GOT3 (cell line): Measurements from ENCODE around the gene MET.
"Not testable (repeated sequence)": the region's sequence is repeated elsewhere in the genome, so short reads cannot be mapped to it uniquely, and the experiment has no call there.

Experiments
- DNase-seq: peaks from one replicate; lab custom pipeline; 2025; ENCODE audit warnings: mixed read lengths; lab: John Stamatoyannopoulos, UW

MET gene

DNA sequence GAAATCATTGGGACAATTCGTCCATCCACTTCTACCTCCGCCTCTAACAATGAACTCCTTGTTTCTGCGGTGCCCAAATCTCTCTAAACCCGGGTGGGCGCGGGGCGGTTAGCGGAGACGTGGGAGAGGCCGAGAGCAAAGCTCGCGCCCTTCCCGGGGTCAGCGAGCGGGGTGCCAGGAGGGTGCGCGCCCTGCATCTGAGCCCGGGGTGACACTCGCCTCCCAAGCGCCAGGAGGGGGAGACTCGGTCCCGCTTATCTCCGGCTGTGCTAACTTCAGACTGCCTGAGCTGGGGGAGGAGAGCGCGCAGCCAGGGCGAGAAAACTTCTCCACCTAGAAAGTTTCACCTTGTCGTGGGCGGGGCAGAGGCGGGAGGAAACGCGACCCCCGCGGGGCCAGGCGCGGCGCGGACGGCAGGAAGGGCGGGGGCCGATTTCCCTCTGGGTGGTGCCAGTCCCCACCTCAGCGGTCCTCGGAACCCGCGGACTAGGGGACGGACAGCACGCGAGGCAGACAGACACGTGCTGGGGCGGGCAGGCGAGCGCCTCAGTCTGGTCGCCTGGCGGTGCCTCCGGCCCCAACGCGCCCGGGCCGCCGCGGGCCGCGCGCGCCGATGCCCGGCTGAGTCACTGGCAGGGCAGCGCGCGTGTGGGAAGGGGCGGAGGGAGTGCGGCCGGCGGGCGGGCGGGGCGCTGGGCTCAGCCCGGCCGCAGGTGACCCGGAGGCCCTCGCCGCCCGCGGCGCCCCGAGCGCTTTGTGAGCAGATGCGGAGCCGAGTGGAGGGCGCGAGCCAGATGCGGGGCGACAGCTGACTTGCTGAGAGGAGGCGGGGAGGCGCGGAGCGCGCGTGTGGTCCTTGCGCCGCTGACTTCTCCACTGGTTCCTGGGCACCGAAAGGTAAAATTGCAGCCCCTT, at the start of gene MET:
MET (plus strand) TSS at position 516 of the 915 bp plus-strand sequence. CDS start 26,889 bp downstream, outside the sequence.
- DNase-seq = peak; percentile 66

DNA sequence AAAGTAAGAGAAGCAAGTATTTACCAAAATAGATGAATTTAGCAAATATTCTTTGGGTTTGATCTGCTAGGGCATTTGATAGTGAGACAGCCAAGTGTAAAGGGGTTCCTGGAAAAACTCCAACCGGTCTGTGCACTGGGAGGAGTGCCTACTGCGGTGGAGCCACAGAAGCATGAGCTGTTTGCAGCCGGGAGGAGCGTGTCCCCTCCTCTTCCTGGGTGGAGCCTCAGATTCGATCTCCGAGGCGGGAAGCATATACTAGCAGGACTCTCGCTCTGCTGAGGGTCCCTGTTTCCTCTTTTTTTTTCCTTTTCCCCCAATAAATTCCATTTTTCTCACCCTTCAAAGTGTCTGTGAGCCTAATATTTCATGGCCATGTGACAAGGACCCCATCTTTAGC, 45.1 kb upstream of the MET start:
- DNase-seq = no peak

DNA sequence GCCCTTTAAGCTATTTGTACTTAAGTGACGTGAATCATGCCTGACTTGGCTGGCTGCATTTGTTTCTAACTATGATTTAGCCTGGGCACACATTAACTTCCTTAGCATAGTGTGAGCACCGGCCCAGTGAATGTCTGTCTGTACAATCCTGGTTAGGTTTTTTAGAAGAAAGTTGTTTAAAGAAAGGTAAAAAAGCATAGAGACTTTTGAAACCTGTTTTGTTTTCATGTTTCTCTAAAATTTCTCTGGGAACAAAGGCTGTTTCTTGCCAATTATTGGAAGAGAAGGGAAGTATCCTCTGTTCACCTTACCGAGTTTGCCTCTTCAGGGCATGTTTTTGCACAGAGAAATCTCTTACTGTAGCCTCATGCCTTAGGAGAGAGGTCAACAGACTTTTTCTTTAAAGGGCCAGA, 42.9 kb upstream of the MET start:
- DNase-seq = no peak

DNA sequence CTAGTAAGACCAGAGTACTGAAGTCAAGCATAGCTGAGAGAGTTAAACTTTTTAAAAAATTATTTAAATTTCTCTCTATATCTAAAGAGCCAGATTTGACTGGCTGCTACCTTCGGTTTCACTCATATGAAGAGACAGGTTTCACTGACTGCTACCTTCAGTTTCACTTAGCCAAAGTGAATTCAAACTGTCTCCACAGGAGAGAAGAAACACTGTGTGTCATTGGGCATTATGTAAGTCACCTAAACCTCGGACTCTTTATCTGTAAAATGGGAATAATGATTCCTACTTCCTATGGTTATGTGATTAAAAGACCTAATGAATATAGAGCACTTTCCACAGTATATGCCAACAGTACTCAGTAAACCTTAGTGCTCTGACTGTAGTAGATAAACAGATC, 41.6 kb upstream of the MET start:
- DNase-seq = no peak

DNA sequence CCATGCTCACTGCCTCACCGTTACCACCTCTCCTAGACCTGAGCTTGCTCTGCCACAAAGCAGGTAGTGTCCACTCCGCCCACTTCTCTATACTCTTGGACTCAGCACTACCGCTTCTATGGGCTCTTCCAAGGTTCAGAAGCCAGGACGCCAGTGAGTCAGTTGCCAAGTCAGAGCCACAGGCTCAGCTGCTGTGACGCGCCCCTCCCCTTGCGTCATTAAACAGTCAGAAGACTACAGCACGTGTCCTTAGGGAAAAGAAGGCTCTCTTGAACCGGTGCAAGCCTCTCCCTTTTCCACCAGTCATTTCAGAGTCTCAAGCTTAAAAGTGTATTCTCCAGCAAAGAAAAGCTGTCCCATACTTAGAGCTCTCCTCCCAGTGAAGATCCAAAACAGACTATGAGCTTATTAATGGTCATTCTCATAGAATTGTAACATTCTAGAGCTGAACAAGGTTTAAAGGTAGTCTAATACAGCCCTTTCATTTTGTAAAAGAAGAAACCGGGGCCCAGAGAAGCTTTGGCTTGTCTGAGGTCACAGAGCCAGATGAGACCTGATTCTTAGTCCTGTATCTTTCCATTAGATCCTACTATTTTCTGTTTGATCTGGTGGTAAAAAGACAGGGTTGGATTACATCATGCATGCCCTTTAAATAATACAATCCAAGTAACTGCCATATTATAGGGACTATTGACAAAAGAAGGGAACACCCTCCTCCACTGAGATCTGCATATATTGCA, 40.9 kb upstream of the MET start:
- peak; percentile 52 for DNase-seq

DNA sequence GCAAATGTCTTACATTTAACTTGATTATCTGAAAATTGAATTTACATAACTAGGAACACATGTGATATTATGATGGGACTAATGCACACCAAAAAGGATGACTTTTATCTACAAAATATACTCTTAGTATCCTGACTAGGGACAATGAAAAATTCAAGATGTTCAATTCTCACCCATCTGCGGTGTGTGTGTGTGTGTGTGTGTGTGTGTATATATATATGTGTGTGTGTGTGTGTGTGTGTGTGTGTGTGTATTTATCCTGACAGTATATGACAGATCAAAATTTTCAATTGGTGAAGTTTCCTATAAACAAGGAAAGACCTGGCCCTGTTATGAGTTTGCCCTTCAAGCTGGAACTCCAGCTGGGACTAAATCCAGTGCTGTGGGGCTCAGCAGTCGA, 40.3 kb upstream of the MET start:
- no peak for DNase-seq

DNA sequence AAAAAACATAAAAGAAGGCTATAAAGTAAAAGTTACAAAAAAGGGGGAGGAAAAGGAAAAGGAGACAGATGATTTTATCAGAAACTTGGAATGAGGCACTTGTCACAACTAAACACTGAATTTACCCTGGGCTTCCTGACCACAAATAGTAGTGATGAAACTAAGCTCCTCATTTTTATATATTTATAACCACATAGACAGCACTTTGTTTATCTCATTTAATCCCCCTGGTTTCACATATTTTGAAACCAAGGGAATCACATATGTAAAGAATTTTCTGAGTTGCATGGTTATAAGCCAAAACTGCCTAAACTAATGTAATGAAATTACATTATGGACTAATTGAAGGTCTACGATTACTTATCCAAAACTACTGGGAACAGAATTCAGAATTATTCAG, 39.6 kb upstream of the MET start:
- DNase-seq = no peak

DNA sequence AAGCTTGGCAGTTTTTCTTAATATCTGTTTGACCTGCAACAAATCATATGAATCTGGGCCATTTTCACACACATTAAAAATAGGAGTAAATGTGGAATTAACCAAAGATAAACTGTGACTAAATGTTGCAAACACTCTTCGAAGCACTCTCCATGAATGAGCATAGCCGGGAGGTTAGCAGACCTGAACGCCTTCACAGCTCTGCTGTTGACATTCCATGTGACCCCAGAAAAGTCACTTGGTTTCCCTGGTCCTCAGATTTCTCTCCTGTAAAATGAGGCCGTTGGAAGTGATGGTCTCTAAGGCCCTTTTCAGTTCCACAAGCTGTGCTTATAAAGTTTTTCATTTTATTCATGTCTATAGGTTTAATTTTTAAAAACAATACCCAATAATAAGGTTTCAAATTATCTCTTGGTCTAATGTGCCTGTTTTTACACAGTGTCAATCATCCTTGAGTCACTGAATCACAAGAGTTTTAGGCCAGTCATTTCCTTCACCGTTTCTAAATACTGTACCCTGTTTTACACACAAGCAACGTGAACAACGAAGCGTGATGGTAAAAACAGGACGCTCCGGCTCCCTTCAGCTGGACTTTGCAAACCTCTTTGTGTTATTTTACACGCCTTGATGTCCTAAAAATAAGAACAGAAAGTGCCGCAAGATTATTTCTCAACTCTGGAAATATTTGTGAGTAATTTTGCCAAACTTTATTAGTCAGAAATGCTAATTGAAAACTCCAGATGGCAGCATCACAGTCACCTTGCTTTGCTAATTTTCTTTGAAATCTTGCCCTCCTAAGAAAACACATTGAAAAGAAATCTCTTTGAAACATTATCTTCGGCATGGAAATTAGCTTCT, 38.6 kb upstream of the MET start:
- no peak for DNase-seq

DNA sequence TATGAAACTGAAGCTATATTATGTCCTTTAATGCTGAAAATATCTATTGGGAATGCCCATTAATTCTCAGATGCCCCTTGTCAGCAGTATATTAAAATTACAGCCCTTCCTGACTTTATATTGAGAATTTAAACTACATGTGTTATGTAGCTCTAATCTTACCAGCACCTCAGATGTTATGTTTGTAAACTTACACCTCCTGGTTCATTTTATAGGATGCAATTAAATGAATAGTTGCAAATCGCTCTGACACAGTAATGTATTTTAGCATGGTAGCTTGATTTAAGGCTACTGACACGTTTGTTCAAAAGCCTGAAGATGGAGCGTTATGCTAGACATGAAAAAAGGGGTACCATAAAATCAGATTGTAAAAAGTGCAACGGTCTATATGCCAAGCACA, 35.0 kb upstream of the MET start:
- no peak for DNase-seq

DNA sequence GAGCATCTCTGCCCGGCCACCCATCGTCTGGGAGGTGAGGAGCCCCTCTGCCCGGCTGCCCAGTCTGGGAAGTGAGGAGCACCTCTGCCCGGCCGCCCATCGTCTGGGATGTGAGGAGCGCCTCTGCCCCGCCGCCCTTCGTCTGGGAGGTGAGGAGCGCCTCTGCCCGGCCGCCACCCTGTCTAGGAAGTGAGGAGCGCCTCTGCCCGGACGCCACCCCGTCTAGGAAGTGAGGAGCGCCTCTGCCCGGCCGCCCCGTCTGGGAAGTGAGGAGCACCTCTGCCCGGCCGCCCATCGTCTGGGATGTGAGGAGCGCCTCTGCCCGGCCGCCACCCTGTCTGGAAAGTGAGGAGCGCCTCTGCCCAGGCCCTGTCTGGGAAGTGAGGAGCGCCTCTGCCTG, 33.4 kb upstream of the MET start:
- DNase-seq = not testable (repeated sequence)

DNA sequence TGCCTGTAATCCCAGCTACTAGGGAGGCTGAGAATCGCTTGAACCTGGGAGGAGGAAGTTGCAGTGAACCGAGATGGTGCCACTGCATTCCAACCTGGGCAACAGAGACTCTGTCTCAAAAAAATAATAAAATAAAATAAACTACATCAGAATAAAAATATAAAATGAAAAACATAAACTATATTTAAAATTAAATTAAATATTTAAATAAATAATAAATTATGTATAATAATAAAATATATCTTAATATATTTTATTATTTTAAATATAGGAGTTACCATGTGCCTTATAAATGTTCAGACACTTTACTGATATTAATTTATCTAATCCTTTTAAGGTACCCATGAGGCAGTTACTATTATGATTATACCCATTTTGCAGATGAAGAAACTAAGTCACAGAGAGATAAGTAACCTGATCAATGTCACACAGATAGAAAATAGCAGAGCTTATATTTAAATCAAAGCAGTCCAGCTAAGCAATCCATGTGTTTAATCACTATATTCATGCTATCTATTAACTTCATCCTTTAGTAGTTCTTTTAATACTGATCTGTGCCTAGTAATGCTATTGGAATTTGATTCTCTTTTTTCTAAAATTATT, 30.3 kb upstream of the MET start:
- DNase-seq = no peak

DNA sequence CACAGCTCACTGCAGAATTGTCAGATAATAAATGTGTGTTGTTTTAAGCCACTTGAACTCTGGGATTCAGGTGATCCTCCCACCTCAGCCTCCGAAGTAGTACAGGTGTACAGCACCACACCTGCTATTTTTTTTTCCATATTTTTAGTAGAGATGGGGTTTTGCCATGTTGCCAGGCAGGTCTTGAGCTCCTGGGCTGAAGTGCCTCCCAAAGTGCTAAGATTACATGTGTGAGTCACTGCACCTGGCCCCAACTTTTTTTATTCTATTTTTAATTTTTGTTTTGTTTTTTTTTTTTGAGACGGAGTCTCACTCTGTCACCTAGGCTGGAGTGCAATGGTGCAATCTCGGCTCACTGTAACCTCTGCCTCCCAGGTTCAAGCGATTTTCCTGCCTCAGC, 28.8 kb upstream of the MET start:
- DNase-seq = not testable (repeated sequence)

DNA sequence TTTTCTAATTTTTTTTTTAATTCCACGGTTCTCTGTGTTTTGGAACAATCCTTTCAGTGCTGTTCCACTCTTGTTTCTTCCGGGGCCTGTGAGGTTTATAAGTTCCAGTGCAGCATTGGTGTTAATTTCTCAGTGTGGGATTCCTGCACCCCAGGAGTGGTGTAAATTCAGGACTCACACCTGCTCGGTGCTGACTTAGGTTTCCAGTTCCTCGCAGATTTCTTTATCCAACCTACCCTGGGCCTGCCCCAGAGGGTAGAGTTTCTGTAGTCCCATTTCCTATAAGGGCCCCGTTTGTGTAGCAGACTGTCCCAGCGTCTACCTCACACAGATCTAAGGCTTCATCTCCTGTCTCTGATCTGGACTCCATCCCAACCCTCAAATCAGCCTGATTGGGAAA, 27.4 kb upstream of the MET start:
- DNase-seq = no peak

DNA sequence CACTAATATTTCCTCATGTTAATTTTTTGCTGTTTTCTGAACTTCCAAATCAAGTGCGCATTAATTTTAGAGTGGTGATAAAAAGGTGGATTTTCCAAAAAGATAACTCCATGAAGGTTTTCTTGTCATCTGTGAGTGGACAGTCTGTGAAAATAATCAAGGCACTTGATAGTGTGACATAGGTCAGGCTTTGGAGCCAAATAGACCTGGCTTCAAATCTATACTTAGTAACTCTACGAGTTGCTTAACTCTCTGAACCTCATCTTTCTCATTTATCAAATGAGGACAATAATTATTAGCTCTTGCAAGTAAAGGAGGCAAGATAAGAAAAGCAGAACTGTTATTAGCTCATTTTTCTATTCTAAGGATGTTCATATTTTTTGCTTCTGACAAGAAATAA, 24.7 kb upstream of the MET start:
- no peak for DNase-seq

DNA sequence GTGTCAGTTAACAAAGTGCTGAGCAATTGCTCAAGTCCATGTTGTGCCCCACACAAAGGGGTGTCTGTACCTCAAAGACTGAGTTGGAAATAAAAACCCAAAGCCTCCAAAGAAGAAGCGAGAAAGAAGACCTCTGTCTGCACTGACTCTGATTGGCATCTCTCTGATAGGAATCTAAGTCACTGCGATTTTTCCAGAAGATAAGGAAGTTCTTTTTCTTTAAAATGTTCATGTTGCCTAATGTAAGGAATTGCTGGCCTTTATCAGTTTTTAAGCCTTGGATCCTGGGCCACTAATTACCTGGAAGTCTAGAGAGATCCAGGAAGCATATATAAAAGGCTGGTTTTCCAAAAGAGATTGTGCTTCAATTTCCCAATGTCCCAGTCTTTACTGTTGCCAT, 24.1 kb upstream of the MET start:
- DNase-seq = no peak

DNA sequence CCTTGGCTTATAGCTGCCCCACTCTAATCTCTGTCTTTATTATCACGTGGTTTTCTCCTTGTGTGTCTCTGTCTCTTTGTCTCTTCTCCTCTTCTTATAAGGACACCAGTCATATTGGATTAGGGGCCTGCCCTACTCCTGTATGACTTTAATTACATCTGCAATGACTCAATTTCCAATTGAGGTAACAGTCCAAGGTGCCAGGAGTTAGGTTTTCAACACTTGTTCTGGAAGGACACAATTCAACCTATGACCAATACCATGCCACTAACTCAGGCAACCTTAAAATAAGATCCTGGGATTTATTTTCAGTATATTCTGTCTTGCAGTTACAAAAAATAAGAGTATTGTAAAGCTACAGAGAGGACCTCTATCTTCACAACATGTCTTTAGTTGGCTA, 21.6 kb upstream of the MET start:
- no peak for DNase-seq

DNA sequence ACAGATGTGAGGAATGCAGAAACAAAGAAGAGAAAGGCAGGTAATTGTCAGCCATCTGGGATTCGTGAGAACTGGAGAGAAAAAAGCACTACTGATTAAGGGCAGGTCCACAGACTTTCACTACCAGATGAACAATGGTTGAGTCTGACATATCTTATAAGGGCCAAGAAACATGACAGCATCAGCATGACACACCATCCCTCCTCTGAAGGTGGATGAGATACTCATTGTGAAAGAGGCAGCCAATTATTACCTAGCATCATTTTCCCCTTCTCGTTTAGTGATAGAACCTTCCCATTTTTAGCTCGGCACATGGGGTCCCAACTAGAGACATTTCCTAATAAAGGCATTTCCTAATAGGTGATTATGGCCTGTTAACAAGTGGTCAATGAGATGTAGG, 19.2 kb upstream of the MET start:
- DNase-seq = no peak

DNA sequence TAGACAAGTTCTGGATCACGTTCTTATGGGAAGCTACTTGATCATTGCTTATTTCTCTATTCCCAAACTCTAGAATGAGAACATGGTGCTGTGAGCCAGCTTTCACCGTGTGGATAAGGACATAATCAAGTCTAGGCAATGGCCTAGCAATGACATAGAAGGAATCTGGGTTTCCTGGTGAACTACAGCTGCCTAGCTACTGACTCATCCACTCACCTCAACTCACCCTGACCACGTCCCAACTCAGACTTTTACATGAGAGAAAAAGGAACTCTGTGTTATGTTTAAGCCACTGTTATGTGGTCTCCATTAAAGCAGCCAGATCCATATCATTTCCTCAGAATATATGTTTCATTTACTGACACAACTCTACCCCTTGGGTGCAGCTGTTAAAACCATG, 18.8 kb upstream of the MET start:
- DNase-seq = no peak

DNA sequence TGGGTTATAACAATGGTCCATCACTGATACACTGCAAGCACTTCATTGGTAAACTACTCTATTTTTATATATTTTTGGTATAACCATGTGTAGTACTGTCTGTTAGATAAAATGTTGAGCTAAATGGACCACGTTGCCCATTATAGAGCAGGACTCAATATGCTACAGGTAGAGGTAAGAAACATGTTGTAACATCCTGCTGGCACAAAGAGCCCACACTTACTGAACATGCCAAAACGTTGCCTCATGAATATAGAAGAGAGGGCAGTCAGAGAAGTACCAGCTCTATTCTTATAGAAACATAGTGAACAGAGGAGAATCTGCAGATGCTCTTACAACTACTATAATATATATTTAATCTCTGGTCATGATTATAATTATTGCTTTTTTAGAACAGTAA, 18.4 kb upstream of the MET start:
- DNase-seq = no peak

DNA sequence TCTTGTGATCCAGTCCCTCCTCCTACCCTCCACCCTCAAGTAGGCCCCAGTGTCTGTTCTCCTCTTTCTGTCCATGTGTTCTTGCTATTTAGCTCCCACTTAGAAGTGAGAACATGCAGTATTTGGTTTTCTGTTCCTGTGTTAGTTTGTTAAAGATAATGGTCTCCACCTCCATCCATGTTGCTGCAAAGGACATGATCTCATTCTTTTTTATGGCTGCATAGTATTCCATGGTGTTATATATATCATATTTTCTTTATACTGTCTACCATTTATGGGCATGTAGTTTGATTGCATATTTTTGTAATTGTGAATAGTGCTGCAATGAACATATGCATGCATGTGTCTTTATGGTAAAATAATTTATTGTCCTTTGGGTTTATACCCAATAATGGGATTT, 12.7 kb upstream of the MET start:
- not testable (repeated sequence) for DNase-seq

DNA sequence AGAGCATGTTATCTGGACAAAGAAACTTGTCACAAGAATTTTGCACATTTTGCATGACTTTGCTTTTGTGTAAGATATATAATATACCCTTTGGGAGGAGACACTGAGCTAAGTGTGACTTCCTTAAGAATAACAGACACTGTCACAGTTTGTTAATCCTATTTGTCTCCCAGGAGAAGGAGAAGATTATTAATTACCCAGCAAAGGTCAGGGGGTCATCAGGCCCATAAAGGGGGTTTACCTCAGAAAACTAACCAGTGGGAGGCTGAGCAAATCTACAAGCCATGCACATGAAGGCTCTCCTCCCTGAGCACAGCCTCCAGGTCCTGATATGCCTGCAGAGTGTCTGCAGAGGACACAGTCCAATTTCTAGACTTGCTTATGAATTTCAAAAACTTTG, 10.1 kb upstream of the MET start:
- DNase-seq = no peak

DNA sequence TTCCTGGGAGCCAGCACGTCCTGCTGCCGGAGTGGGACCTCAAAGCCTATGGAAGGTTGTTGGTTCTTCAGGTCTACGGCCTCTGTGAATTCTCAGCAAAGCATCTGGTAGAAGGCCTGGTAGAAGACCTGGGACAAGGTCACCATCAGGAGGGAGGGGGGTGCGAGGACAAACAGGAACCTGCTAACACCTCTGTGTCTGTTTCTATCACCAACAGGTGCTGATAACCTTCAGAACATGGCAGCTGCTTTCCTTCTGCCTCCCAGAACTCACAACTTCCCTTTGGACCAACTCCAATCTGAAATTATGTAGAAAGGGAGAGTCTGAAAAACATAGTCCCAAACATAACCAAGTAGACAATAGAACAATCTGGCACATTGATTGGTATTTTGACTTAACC, 8.3 kb upstream of the MET start:
- DNase-seq = no peak
